Gastrocnemius medialis (tissue), 4 donors: Measurements from ENCODE around the gene CES2. TPM values are rescaled to one million over a fixed set of nuclear protein-coding genes. Genes with fewer than 3 reads are reported as not detected.

Experiments
- ATAC-seq, 2 donors: fragments of 150-250 bp; one replicate each; pipeline ENCODE4 v1.9.1; 2016
- DNase-seq, 2 donors: peaks; one replicate each; pipeline ENCODE4 v3.0.0-alpha.2; 2019
- H3K27ac ChIP-seq, 4 donors: fragments of 200-600 bp; sonication (generic); 1 replicate in 1 of 4; 2 replicates in 3 of 4; pipeline ENCODE4 v1.5.1; 2016 to 2018; ENCODE audit warnings: mild to moderate bottlenecking in 2 of 4, moderate library complexity in 1 of 4
- H3K27me3 ChIP-seq, 3 donors: fragments of 200-600 bp; sonication (generic) in 2 of 3; 1 replicate in 1 of 3; 2 replicates in 2 of 3; pipeline versions ENCODE4 v1.5.1 to v1.6.0; 2016 to 2019; ENCODE audit warnings: mild to moderate bottlenecking in 1 of 3, moderate library complexity in 1 of 3
- H3K36me3 ChIP-seq, 2 donors: fragments of 200-600 bp; sonication (generic) in 1 of 2; one replicate each; pipeline ENCODE4 v1.5.1; 2017 to 2018
- H3K4me1 ChIP-seq, 2 donors: fragments of 200-600 bp; sonication (generic) in 1 of 2; one replicate each; pipeline ENCODE4 v1.5.1; 2016 to 2017; ENCODE audit warnings: mild to moderate bottlenecking in 2 of 2
- H3K4me3 ChIP-seq, 4 donors: fragments of 200-600 bp; sonication (generic) in 3 of 4; 1 replicate in 1 of 4; 2 replicates in 3 of 4; pipeline ENCODE4 v1.5.1; 2016 to 2019; ENCODE audit warnings: mild to moderate bottlenecking in 2 of 4
- H3K9me3 ChIP-seq, 3 donors: fragments of 200-600 bp; sonication (generic) in 2 of 3; 1 replicate in 1 of 3; 2 replicates in 2 of 3; pipeline ENCODE4 v1.5.1; 2016 to 2019
- CTCF ChIP-seq, 5 experiments: fragments of 450-650 bp in 3 of 5; fragments of 200-600 bp in 2 of 5; sonication (generic) in 2 of 5; IDR thresholded peaks in 4 of 5; conservative IDR thresholded peaks in 1 of 5; 1 replicate in 4 of 5; 2 replicates in 1 of 5; pipeline ENCODE4 v1.5.1; 2016 to 2019; ENCODE audit warnings: antibody characterized with exemption in 5 of 5, mild to moderate bottlenecking in 3 of 5, moderate library complexity in 3 of 5
- POLR2A ChIP-seq, 2 donors: fragments of 450-650 bp; IDR thresholded peaks; one replicate each; pipeline ENCODE4 v1.6.1; 2017; ENCODE audit warnings: antibody characterized with exemption in 2 of 2, mild to moderate bottlenecking in 2 of 2, moderate library complexity in 2 of 2
- in situ Hi-C, 4 donors: fragments of 200-750 bp; cut with MboI; loops; one replicate each; pipeline versions ENCODE4 v1.15.0 to v1.8.0; 2017; ENCODE audit warnings: low sequenced_read_pairs in 4 of 4
- intact Hi-C: fragments of 100-400 bp; cut with DNase I; formaldehyde crosslinking; loops from one replicate; pipeline ENCODE4 v1.15.1; 2023; ENCODE audit warnings: low total_unique reads
- total RNA-seq, 4 donors: library from RNA; depleted of rRNA; stranded (reverse); fragments of >200 nt; gene quantifications; one replicate each; pipeline versions ENCODE4 v1.1.0 to v1.2.3, GENCODE V29; 2016

CES2 gene
- total RNA-seq, 4 donors from 2014 or later = 25.6 to 48.2 (median 37.7) TPM

DNA sequence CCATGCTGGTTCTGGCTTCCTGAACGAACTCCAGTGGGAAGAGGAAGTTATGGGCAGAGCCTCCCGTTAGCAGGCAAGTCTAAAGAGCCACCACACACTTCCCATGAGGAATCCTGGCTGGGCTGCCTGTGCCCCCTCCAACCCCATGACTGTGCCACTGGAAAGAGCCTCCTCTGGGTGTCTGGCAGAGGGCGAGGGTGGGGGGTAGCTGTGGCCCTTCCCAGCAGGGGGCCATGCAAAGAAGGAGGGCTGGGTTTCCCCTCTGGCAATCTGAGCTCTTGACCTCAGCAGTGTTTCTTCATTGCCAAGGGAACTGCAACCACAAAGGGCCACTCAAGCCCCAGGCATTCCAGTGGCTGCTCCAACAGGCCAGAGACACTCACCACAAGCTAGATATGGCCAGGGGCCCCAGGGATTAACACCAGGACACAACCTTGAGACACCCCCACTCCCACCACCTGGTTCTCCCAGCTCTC, 8.3 kb upstream of the CES2 start:
- peak in 1 of 2 donors; percentile 9 for ATAC-seq
- H3K9me3 ChIP-seq = no peaks in the 10 kb centered on the region
- peak overlapping the region; percentile 91 to 99 (median 96) for H3K27ac ChIP-seq
- TF ChIP-seq POLR2A (IDR thresholded peaks at IDR 0.05) (no peak), CTCF (IDR thresholded peaks at IDR 0.05 in 4 of 5, conservative IDR thresholded peaks at IDR 0.05 in 1 of 5) (no peak)
- peaks cover 53 to 78% of the 10 kb centered on the region in 2 donors for H3K4me1 ChIP-seq
- in situ Hi-C loops = no loop called here
- peak overlapping the region in 1 of 4 donors; percentile 79 for H3K4me3 ChIP-seq
- DNase-seq = peak in 1 of 2 donors; percentile 85
- no peaks in the 10 kb centered on the region for H3K27me3 ChIP-seq
- H3K36me3 ChIP-seq = peaks cover 0 to 27% of the 10 kb centered on the region in 2 donors
- intact Hi-C loops = no loop called here

- in situ Hi-C loops = no loop called here
- Histone ChIP-seq H3K36me3 (peaks cover 0 to 29% of the 10 kb centered on the region in 2 donors), H3K4me1 (peaks cover 54 to 84% of the 10 kb centered on the region in 2 donors), H3K27me3 (no peaks in the 10 kb centered on the region), H3K9me3 (no peaks in the 10 kb centered on the region), H3K27ac (peak overlapping the region; percentile 91 to 99 (median 96)), H3K4me3 (no peak overlapping the region)
- ATAC-seq (peak; percentile 49 to 55), DNase-seq (peak; percentile 92 to 97)
- intact Hi-C loops = loop anchor here (1.0 kb wide), 2 partner anchors 28 to 33 kb away; no protein-coding TSS in a partner anchor
- no peak for TF ChIP-seq CTCF (IDR thresholded peaks at IDR 0.05 in 4 of 5, conservative IDR thresholded peaks at IDR 0.05 in 1 of 5)
- TF ChIP-seq POLR2A (IDR thresholded peaks at IDR 0.05) = peak; percentile 49 to 80
These were observed 7.2 kb upstream of the CES2 start for GRCh38 chr16:66927918-66928649.

DNA sequence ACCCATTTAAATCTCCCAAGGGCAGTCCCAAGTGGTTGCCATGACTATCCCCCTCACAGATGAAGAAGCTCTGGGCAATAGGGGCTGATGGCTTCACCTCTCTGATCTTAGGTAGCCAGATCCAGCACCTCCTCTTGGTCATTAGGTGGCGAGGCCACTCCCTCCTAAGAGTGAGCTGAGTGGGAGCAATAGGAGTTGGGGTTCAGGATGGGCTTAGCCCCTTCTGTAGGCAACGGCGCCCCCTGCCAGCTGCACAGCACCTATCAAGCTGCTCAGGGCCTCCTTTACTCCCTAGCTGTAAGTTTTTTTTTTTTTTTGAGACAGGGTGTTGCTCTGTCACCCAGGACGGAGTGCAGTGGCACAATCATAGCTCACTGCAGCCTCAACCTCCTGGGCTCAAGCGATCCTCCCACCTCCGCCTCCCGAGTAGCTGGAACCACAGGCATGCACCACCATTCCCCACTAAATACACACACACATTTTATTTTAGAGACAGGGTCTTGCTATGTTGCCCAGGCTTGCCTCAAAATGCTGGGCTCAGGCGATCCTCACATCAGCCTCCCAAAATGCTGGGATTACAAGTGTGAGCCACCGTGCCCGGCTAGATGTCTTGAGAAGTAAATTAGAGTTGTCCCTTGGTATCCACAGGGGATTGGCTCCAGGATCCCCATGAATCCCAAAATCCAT, 6.5 kb upstream of the CES2 start:
- peak; percentile 4 to 10 for ATAC-seq
- intact Hi-C loops (loop anchor here (1.0 kb wide), 2 partner anchors 29 to 34 kb away; no protein-coding TSS in a partner anchor), in situ Hi-C loops (no loop called here)

DNA sequence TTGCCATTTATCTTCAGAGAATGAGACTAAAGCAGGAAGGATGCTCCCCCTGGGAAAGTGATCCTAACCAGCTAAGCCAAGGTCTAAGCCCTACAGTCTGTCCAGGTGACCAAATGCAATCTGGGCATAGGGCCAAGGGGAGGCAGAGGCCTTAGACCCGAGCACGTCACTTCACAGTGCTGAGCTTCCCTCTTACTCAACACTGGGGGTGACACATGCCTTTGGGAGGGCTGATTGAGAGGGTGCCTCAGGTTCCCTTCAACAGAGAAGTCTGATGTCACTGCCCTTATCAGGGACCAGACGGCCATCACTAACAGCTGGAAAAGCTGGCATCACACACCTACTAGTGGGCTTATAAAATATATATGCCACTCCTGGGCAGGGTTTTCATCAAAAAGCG, 5.1 kb upstream of the CES2 start:
- H3K9me3 ChIP-seq = no peaks in the 10 kb centered on the region
- H3K27ac ChIP-seq = peak overlapping the region; percentile 91 to 99 (median 96)
- H3K27me3 ChIP-seq = no peaks in the 10 kb centered on the region
- in situ Hi-C loops (no loop called here), intact Hi-C loops (no loop called here)
- H3K4me1 ChIP-seq = peaks cover 59 to 72% of the 10 kb centered on the region in 2 donors
- TF ChIP-seq CTCF (IDR thresholded peaks at IDR 0.05 in 4 of 5, conservative IDR thresholded peaks at IDR 0.05 in 1 of 5) = no peak
- TF ChIP-seq POLR2A (IDR thresholded peaks at IDR 0.05) = peak; percentile 43 to 52
- ATAC-seq (no peak), DNase-seq (peak in 1 of 2 donors; percentile 84)
- H3K4me3 ChIP-seq = no peak overlapping the region
- peaks cover 0 to 13% of the 10 kb centered on the region in 2 donors for H3K36me3 ChIP-seq

More for the DNA sequence above, 6.5 kb upstream of the CES2 start:
- H3K9me3 ChIP-seq = no peaks in the 10 kb centered on the region
- no peaks in the 10 kb centered on the region for H3K27me3 ChIP-seq
- DNase-seq = peak in 1 of 2 donors; percentile 88
- H3K4me3 ChIP-seq = no peak overlapping the region
- H3K27ac ChIP-seq = peak overlapping the region; percentile 91 to 99 (median 96)
- peaks cover 59 to 83% of the 10 kb centered on the region in 2 donors for H3K4me1 ChIP-seq
- peaks cover 0 to 21% of the 10 kb centered on the region in 2 donors for H3K36me3 ChIP-seq
- TF ChIP-seq CTCF (IDR thresholded peaks at IDR 0.05 in 4 of 5, conservative IDR thresholded peaks at IDR 0.05 in 1 of 5) (peak; percentile 41 to 69 (median 62)), POLR2A (IDR thresholded peaks at IDR 0.05) (peak in 1 of 2 donors; percentile 31)
